H1 (cell line): Measurements from ENCODE around the gene ICE1. TPM values are rescaled to one million over a fixed set of nuclear protein-coding genes. Genes with fewer than 3 reads are reported as not detected.
A peak's percentile ranks its signal among the peaks of the same experiment; 100 is the strongest.

Experiments
- CTCF ChIA-PET: fragments of 300-600 bp; sonication (Branson Sonifier 250); formaldehyde crosslinking; loops from one replicate; lab custom pipeline; 2021; ENCODE audit not compliant: partially characterized antibody; lab: Charles Lee
- POLR2A ChIA-PET: fragments of 300-600 bp; sonication (Branson Sonifier 250); formaldehyde crosslinking; loops from one replicate; lab custom pipeline; 2021; ENCODE audit warnings: inconsistent platforms; ENCODE audit not compliant: partially characterized antibody; lab: Charles Lee
- DNase-seq, 2 experiments: peaks; one replicate each; pipeline versions ENCODE4 v3.0.0 to v3.0.0-alpha.2; 2010 to 2022; ENCODE audit warnings: low spot score in 2 of 2, low read depth in 1 of 2, mixed read lengths in 1 of 2
- FAIRE-seq: peaks from 2 replicates; lab custom pipeline; 2011; peaks lifted over from hg19 to GRCh38; lab: Jason Lieb, UNC
- H2AFZ ChIP-seq: 2 replicates; pipeline ENCODE4 v1.8.1; 2012; ENCODE audit warnings: low read length, inconsistent platforms
- H2AK5ac ChIP-seq: 2 replicates; pipeline ENCODE4 v1.6.1; 2013; ENCODE audit warnings: low read depth, low read length
- H2BK120ac ChIP-seq: replicated peaks from 2 replicates; pipeline ENCODE3; 2013; ENCODE audit warnings: low read depth, low read length, inconsistent platforms
- H2BK12ac ChIP-seq: 2 replicates; pipeline ENCODE4 v1.6.1; 2013; ENCODE audit warnings: low read depth, low read length
- H2BK15ac ChIP-seq: 2 replicates; pipeline ENCODE4 v1.6.1; 2013; ENCODE audit warnings: low read length
- H2BK20ac ChIP-seq: 2 replicates; pipeline ENCODE4 v1.6.1; 2013; ENCODE audit warnings: low read length
- H2BK5ac ChIP-seq: 2 replicates; pipeline ENCODE4 v1.6.1; 2013; ENCODE audit warnings: low read depth, low read length
- H3K14ac ChIP-seq: 2 replicates; pipeline ENCODE4 v1.6.1; 2013; ENCODE audit warnings: inconsistent platforms; ENCODE audit not compliant: insufficient read length
- H3K18ac ChIP-seq: 2 replicates; pipeline ENCODE4 v1.6.1; 2013; ENCODE audit warnings: low read length; ENCODE audit errors: extremely low read depth
- H3K23ac ChIP-seq: 2 replicates; pipeline ENCODE4 v1.6.1; 2013; ENCODE audit warnings: inconsistent platforms; ENCODE audit not compliant: insufficient read length
- H3K23me2 ChIP-seq: 2 replicates; pipeline ENCODE4 v1.6.1; 2013; ENCODE audit warnings: low read depth, low read length
- H3K27ac ChIP-seq: 2 replicates; pipeline ENCODE4 v1.6.1; 2011; ENCODE audit warnings: low read depth, low read length, inconsistent platforms
- H3K27me3 ChIP-seq, 4 experiments: replicated peaks in 1 of 4; 1 replicate in 1 of 4; 2 replicates in 3 of 4; pipeline versions ENCODE4 v1.6.1 to v1.8.1; 2011 to 2013; ENCODE audit warnings: low read length in 3 of 4, mild to moderate bottlenecking in 3 of 4, inconsistent platforms in 2 of 4, mixed read lengths in 2 of 4, moderate library complexity in 1 of 4; ENCODE audit not compliant: control insufficient read depth in 3 of 4, insufficient read depth in 3 of 4; ENCODE audit errors: extremely low read depth in 1 of 4
- H3K36me3 ChIP-seq, 4 experiments: 2 replicates each; pipeline versions ENCODE4 v1.6.1 to v1.8.1; 2011 to 2013; ENCODE audit warnings: mild to moderate bottlenecking in 4 of 4, low read length in 3 of 4, moderate library complexity in 2 of 4, control low read depth in 1 of 4, inconsistent platforms in 1 of 4; ENCODE audit not compliant: insufficient read depth in 4 of 4, control insufficient read depth in 2 of 4
- H3K4ac ChIP-seq: replicated peaks from 2 replicates; pipeline ENCODE3; 2013; ENCODE audit warnings: low read length, low read depth, mixed read lengths, inconsistent platforms; ENCODE audit not compliant: insufficient read length
- H3K4me1 ChIP-seq, 4 experiments: replicated peaks in 1 of 4; 1 replicate in 1 of 4; 2 replicates in 3 of 4; pipeline versions ENCODE4 v1.6.1 to v1.8.1; 2011 to 2013; ENCODE audit warnings: low read length in 3 of 4, inconsistent platforms in 2 of 4, mixed read lengths in 1 of 4; ENCODE audit not compliant: insufficient read depth in 4 of 4, control insufficient read depth in 3 of 4
- H3K4me2 ChIP-seq, 2 experiments: 2 replicates each; pipeline versions ENCODE4 v1.6.1 to v1.8.1; 2011 to 2013; ENCODE audit warnings: low read depth in 2 of 2, low read length in 2 of 2, control low read depth in 1 of 2, inconsistent platforms in 1 of 2, mild to moderate bottlenecking in 1 of 2; ENCODE audit not compliant: insufficient read depth in 1 of 2
- H3K4me3 ChIP-seq, 4 experiments: fragments of 200-600, 300-600 bp in 1 of 4; sonication (generic), shearing (Covaris generic), sonication (Bioruptor Twin) in 1 of 4; 2 replicates each; pipeline versions ENCODE4 v1.5.1 to v1.8.1; 2011 to 2016; ENCODE audit warnings: low read length in 4 of 4, low read depth in 3 of 4, control low read depth in 2 of 4, inconsistent platforms in 2 of 4, mild to moderate bottlenecking in 2 of 4, mixed read lengths in 1 of 4, moderate library complexity in 1 of 4; ENCODE audit not compliant: insufficient read depth in 2 of 4; ENCODE audit errors: extremely low read depth in 1 of 4
- H3K56ac ChIP-seq: replicated peaks from 2 replicates; pipeline ENCODE3; 2013; ENCODE audit warnings: low read depth, mild to moderate bottlenecking, mixed read lengths, low read length, inconsistent platforms; ENCODE audit not compliant: insufficient read length
- H3K79me1 ChIP-seq: 2 replicates; pipeline ENCODE4 v1.6.1; 2013; ENCODE audit warnings: low read depth, low read length, control low read depth
- H3K79me2 ChIP-seq, 2 experiments: 2 replicates each; pipeline versions ENCODE4 v1.6.1 to v1.8.1; 2012 to 2013; ENCODE audit warnings: low read length in 2 of 2, mild to moderate bottlenecking in 2 of 2, inconsistent platforms in 1 of 2; ENCODE audit not compliant: insufficient read depth in 2 of 2, control insufficient read depth in 1 of 2
- H3K9ac ChIP-seq, 4 experiments: replicated peaks in 1 of 4; 1 replicate in 1 of 4; 2 replicates in 3 of 4; pipeline versions ENCODE4 v1.6.1 to v1.8.1; 2011 to 2013; ENCODE audit warnings: low read depth in 3 of 4, low read length in 3 of 4, control low read depth in 2 of 4, mild to moderate bottlenecking in 2 of 4, moderate library complexity in 2 of 4, inconsistent platforms in 1 of 4; ENCODE audit errors: extremely low read depth in 1 of 4
- H3K9me3 ChIP-seq, 2 experiments: 2 replicates each; pipeline versions ENCODE4 v1.6.1 to v1.8.1; 2012 to 2013; ENCODE audit warnings: mild to moderate bottlenecking in 2 of 2, moderate library complexity in 2 of 2, control low read depth in 1 of 2, inconsistent platforms in 1 of 2, low read depth in 1 of 2, low read length in 1 of 2, mixed read lengths in 1 of 2; ENCODE audit not compliant: insufficient read depth in 2 of 2
- H4K20me1 ChIP-seq, 2 experiments: replicated peaks in 1 of 2; 2 replicates each; pipeline versions ENCODE3 to v1.8.1; 2011 to 2013; ENCODE audit warnings: inconsistent platforms in 2 of 2, low read length in 2 of 2, mild to moderate bottlenecking in 1 of 2; ENCODE audit not compliant: insufficient read depth in 2 of 2, control insufficient read depth in 1 of 2
- H4K5ac ChIP-seq: 2 replicates; pipeline ENCODE4 v1.6.1; 2013; ENCODE audit warnings: low read length, low read depth, mixed read lengths, inconsistent platforms; ENCODE audit not compliant: insufficient read length
- H4K8ac ChIP-seq: 2 replicates; pipeline ENCODE4 v1.8.0; 2013; ENCODE audit warnings: mild to moderate bottlenecking, moderate library complexity, low read length, inconsistent platforms; ENCODE audit not compliant: insufficient read depth; ENCODE audit errors: extremely low read depth
- H4K91ac ChIP-seq: replicated peaks from 2 replicates; pipeline ENCODE3; 2013; ENCODE audit warnings: low read length, mixed read lengths, inconsistent platforms; ENCODE audit not compliant: insufficient read length
- EGR1 ChIP-seq: IDR thresholded peaks from 2 replicates; pipeline ENCODE4 v1.6.1; 2011; ENCODE audit warnings: low read depth, low read length, borderline replicate concordance
- JUN ChIP-seq: IDR thresholded peaks from 2 replicates; pipeline ENCODE4 v1.6.1; 2011; ENCODE audit warnings: low read depth, mild to moderate bottlenecking, improper control_type of control experiment, low read length
- KDM1A ChIP-seq: fragments of 200-600, 300-600 bp; sonication (generic); IDR thresholded peaks from 2 replicates; pipeline ENCODE4 v1.7.1; 2016; ENCODE audit warnings: mild to moderate bottlenecking, low read length, borderline replicate concordance
- WGBS, 2 experiments: shearing (Covaris generic) in 1 of 2; methylation state at CpG; one replicate each; pipeline versions ENCODE4 v1.1.6 to v1.1.7; 2013 to 2015; ENCODE audit warnings: low lambda C conversion rate in 2 of 2, mixed read lengths in 2 of 2, inconsistent platforms in 1 of 2, low coverage in 1 of 2, missing lambda C conversion rate in 1 of 2; ENCODE audit not compliant: insufficient replicate concordance in 2 of 2, insufficient coverage in 1 of 2, insufficient read length in 1 of 2; ENCODE audit errors: extremely low coverage in 1 of 2, missing lambda C conversion rate in 1 of 2; 5-methylcytosine and 5-hydroxymethylcytosine counted together
- polyA plus RNA-seq, 7 experiments: library from polyadenylated mRNA; depleted of rRNA in 3 of 7; stranded (reverse) in 5 of 7; unstranded in 2 of 7; fragments of >200 nt in 5 of 7; fragments of 200-250 nt in 2 of 7; gene quantifications; 1 replicate in 5 of 7; 2 replicates in 1 of 7; 4 replicates in 1 of 7; pipeline versions ENCODE4 v1.2.1 to v1.2.3, GENCODE V29; 2011 to 2013; ENCODE audit warnings: missing spikeins in 2 of 7, mixed read lengths in 2 of 7
- total RNA-seq: library from RNA; stranded (reverse); fragmentation: NEBNext Ultra II Directional; extraction: Animal tissue kit (Norgen Biotek cat#: 25700); gene quantifications from 2 replicates; pipeline ENCODE4 v1.2.1, GENCODE V29; 2021

Gene ICE1
- total and polyA plus RNA-seq, 2 of the 8 experiments (the other 6 are each of a cell fraction or from before 2014, with no cell fraction given): 11.8 to 53.9 TPM

DNA sequence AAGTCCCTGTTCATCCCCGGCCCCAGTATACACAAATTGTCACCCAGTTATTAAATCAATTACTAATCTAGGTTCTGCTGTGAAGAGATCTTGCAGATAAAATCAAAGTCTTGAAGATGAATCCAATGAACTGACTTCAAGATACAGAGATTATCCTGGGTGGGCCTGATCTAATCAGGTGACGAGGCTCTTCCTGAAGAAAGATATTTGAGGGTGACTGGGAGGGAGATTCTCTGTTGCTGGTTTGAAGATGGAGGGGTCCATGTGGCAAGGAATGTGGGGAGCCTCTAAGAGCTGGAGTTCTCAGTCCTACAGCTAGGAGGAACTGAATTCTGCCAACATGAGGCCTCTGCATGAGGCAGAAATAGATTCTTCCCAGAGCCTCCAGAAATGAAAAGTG is 36.1 kb upstream of the ICE1 start:
- DNase-seq (no peak), FAIRE-seq (no peak)
- Histone ChIP-seq H2BK20ac (no peak overlapping the region), H4K20me1 (no peaks in the 10 kb centered on the region), H3K23me2 (no peaks in the 10 kb centered on the region), H2BK12ac (no peak overlapping the region), H3K9me3 (no peaks in the 10 kb centered on the region), H2BK120ac (no peak overlapping the region), H4K91ac (no peak overlapping the region), H2BK5ac (no peak overlapping the region), H3K79me1 (no peaks in the 10 kb centered on the region), H3K18ac (no peak overlapping the region), H3K27ac (no peak overlapping the region), H2BK15ac (no peak overlapping the region), H3K36me3 (no peaks in the 10 kb centered on the region), H3K4ac (no peak overlapping the region), H2AFZ (no peak overlapping the region), H3K4me3 (no peak overlapping the region), H3K14ac (no peak overlapping the region), H4K8ac (no peak overlapping the region), H3K23ac (no peak overlapping the region), H4K5ac (no peak overlapping the region), H3K56ac (no peak overlapping the region), H3K79me2 (no peaks in the 10 kb centered on the region), H3K4me1 (no peaks in the 10 kb centered on the region), H3K4me2 (no peak overlapping the region), H3K9ac (no peak overlapping the region), H3K27me3 (no peaks in the 10 kb centered on the region), H2AK5ac (no peak overlapping the region)
- POLR2A ChIA-PET: no interaction called here
- CTCF ChIA-PET: interaction anchor here (1.4 to 1.6 kb wide), 2 partner anchors 9 to 93 kb away, joined by 4 to 8 read pairs; no protein-coding TSS in a partner anchor
- WGBS, 2 experiments: 92% methylated on average over 2 of the region's 2 CpGs; no CpG with 5 or more reads in 1 of the 2 experiments
- TF ChIP-seq KDM1A (peak; percentile 82; the same call in 1 of the 2 replicates), JUN (no peak), EGR1 (no peak)
